Adrenal gland (tissue), 12 donors: Measurements from ENCODE around the gene DLG3. TPM values are rescaled to one million over a fixed set of nuclear protein-coding genes. Genes with fewer than 3 reads are reported as not detected.

ENCODE experiments used
- DNase-seq, 7 donors: peaks; one replicate each; pipeline ENCODE4 v3.0.0-alpha.2; 2019 to 2020
- H3K27ac ChIP-seq, 5 donors: fragments of 200-600 bp; sonication (generic) in 4 of 5; 1 replicate in 3 of 5; 2 replicates in 2 of 5; pipeline versions ENCODE4 v1.5.1 to v1.8.0; 2016 to 2020; ENCODE audit warnings: mild to moderate bottlenecking in 1 of 5
- H3K27me3 ChIP-seq: fragments of 200-600 bp; 2 replicates; pipeline ENCODE4 v1.8.0; 2021
- H3K36me3 ChIP-seq, 2 donors: fragments of 200-600 bp; replicated peaks in 1 of 2; 1 replicate in 1 of 2; 2 replicates in 1 of 2; pipeline versions ENCODE4 v1.5.1 to v1.8.0; 2018 to 2022
- H3K4me1 ChIP-seq, 2 donors: fragments of 200-600 bp; replicated peaks in 1 of 2; 1 replicate in 1 of 2; 2 replicates in 1 of 2; pipeline versions ENCODE4 v1.5.1 to v1.8.0; 2018 to 2021
- H3K4me3 ChIP-seq, 4 donors: fragments of 200-600 bp; sonication (generic) in 3 of 4; one replicate each; pipeline ENCODE4 v1.5.1; 2016 to 2018
- H3K9me3 ChIP-seq, 3 donors: fragments of 200-600 bp; sonication (generic) in 1 of 3; replicated peaks in 1 of 3; 1 replicate in 2 of 3; 2 replicates in 1 of 3; pipeline versions ENCODE4 v1.5.1 to v1.8.0; 2016 to 2021
- CTCF ChIP-seq, 6 experiments: fragments of 450-650 bp in 4 of 6; fragments of 200-600 bp in 2 of 6; sonication (generic) in 1 of 6; IDR thresholded peaks; 1 replicate in 5 of 6; 2 replicates in 1 of 6; pipeline versions ENCODE4 v1.5.1 to v1.8.0; 2016 to 2021; ENCODE audit warnings: antibody characterized with exemption in 6 of 6, mild to moderate bottlenecking in 2 of 6, moderate library complexity in 1 of 6
- POLR2A ChIP-seq, 2 donors: fragments of 450-650 bp; IDR thresholded peaks; one replicate each; pipeline ENCODE4 v1.6.1; 2017; ENCODE audit warnings: antibody characterized with exemption in 2 of 2, mild to moderate bottlenecking in 2 of 2, moderate library complexity in 1 of 2
- WGBS, 4 donors: extraction: QIAGEN DNeasy Blood & Tissue Kit in 2 of 4; methylation state at CpG; one replicate each; pipeline versions ENCODE4 v1.1.5 to v1.1.7; 2013 to 2017; 5-methylcytosine and 5-hydroxymethylcytosine counted together
- intact Hi-C, 2 donors: fragments of 100-400 bp; cut with DNase I; formaldehyde crosslinking; loops; one replicate each; pipeline versions ENCODE4 v1.14.1 to v1.15.0; 2022 to 2023
- polyA plus RNA-seq, 3 donors: library from polyadenylated mRNA; stranded (reverse); fragments of 200-250 nt in 2 of 3; fragments of 350-450 nt in 1 of 3; fragmentation: Illumina TruSeq in 1 of 3; extraction: RNeasy Lipid Tissue Mini Kit (QIAGEN cat#74804) in 1 of 3; gene quantifications; one replicate each; pipeline ENCODE4 v1.2.3, GENCODE V29; 2013 to 2014
- total RNA-seq, 9 donors: library from RNA; depleted of rRNA in 4 of 9; stranded (reverse); fragments of >200 nt in 4 of 9; fragments of 120-200 nt in 1 of 9; fragmentation: NEBNext Ultra II Directional in 1 of 9; extraction: Animal tissue kit (Norgen Biotek cat#: 25700) in 1 of 9; gene quantifications; one replicate each; pipeline versions ENCODE4 v1.1.0 to v1.2.4, GENCODE V29; 2013 to 2023
- donor health status: healthy with polysubstance abuse.
- donor health status: Bipolar disorder and iron deficiency.
- donor health status: DM: yes; HTN: yes; CAD: no.
- donor health status: DM: no; HTN: no; CAD: no.
- donor health status: DM: no; HTN: no; CAD: no.
- donor health status: DM: yes; HTN: yes; CAD: no.

The DLG3 gene
- total and polyA plus RNA-seq, 12 donors: 5.5 to 33.7 (median 8.5) TPM

GRCh38 chrX:70422851-70423341, 21.7 kb upstream of the DLG3 start, which contains the start of gene GDPD2:
TSS of gene GDPD2 (plus strand) at chrX:70423314. CDS start at chrX:70424985, 1,671 bp downstream.
- no peak for DNase-seq
- TF ChIP-seq POLR2A (IDR thresholded peaks at IDR 0.05) (no peak), CTCF (IDR thresholded peaks at IDR 0.05) (no peak)
- intact Hi-C loops: no loop called here
- WGBS, 4 donors: 40 to 56% (median 43%) methylated on average over 5 to 11 of the region's 11 CpGs
- Histone ChIP-seq H3K4me3 (no peak within 1 kb of the TSS), H3K36me3 (no peaks in the 10 kb centered on the region), H3K27me3 (peaks cover 15% of the 10 kb centered on the region), H3K27ac (no peak within 1 kb of the TSS), H3K4me1 (no peaks in the 10 kb centered on the region), H3K9me3 (no peaks in the 10 kb centered on the region)

GRCh38 chrX:70423936-70424675, 20.5 kb upstream of the DLG3 start:
- DNase-seq: no peak
- Histone ChIP-seq H3K27ac (no peak overlapping the region), H3K36me3 (no peaks in the 10 kb centered on the region), H3K4me1 (no peaks in the 10 kb centered on the region), H3K9me3 (no peaks in the 10 kb centered on the region), H3K27me3 (peaks cover 19% of the 10 kb centered on the region), H3K4me3 (no peak overlapping the region)
- intact Hi-C loops: no loop called here
- 70 to 88% (median 84%) methylated on average over 7 to 10 of the region's 10 CpGs for WGBS, 4 donors
- TF ChIP-seq CTCF (IDR thresholded peaks at IDR 0.05): no peak
- no peak for TF ChIP-seq POLR2A (IDR thresholded peaks at IDR 0.05)

GRCh38 chrX:70424801-70425200, 19.8 kb upstream of the DLG3 start:
- Histone ChIP-seq H3K9me3 (no peaks in the 10 kb centered on the region), H3K36me3 (no peaks in the 10 kb centered on the region), H3K4me1 (no peaks in the 10 kb centered on the region), H3K27ac (no peak overlapping the region), H3K4me3 (no peak overlapping the region), H3K27me3 (peaks cover 19% of the 10 kb centered on the region)
- no peak for DNase-seq
- TF ChIP-seq CTCF (IDR thresholded peaks at IDR 0.05) (no peak), POLR2A (IDR thresholded peaks at IDR 0.05) (no peak)
- 65 to 95% (median 79%) methylated on average over 9 to 10 of the region's 10 CpGs; no CpG with 5 or more reads in 1 of the 4 donors for WGBS, 4 donors
- intact Hi-C loops: no loop called here

GRCh38 chrX:70426286-70427278, 18.1 kb upstream of the DLG3 start:
- no peak overlapping the region for H3K27ac ChIP-seq
- H3K27me3 ChIP-seq: peaks cover 14% of the 10 kb centered on the region
- H3K9me3 ChIP-seq: no peaks in the 10 kb centered on the region
- intact Hi-C loops: no loop called here
- no peak for TF ChIP-seq CTCF (IDR thresholded peaks at IDR 0.05)
- TF ChIP-seq POLR2A (IDR thresholded peaks at IDR 0.05): no peak
- H3K36me3 ChIP-seq: no peaks in the 10 kb centered on the region
- no peak overlapping the region for H3K4me3 ChIP-seq
- 79 to 100% (median 87%) methylated on average over 4 to 15 of the region's 15 CpGs for WGBS, 4 donors
- DNase-seq: no peak
- no peaks in the 10 kb centered on the region for H3K4me1 ChIP-seq
